Thyroid gland (tissue), 4 donors: ENCODE measurements around the gene MID1.

ENCODE experiments used
- POLR2A ChIP-seq, 2 donors: fragments of 450-650 bp; IDR thresholded peaks; one replicate each; pipeline ENCODE4 v1.6.1; 2017; ENCODE audit warnings: antibody characterized with exemption in 2 of 2, mild to moderate bottlenecking in 2 of 2, moderate library complexity in 1 of 2
- TF ChIP-seq, protein P1 (sequence below), 6 experiments: fragments of 200-600 bp in 3 of 6; fragments of 450-650 bp in 3 of 6; sonication (generic) in 3 of 6; IDR thresholded peaks; one replicate each; pipeline ENCODE4 v1.5.1; 2016 to 2019; ENCODE audit warnings: antibody characterized with exemption in 6 of 6, mild to moderate bottlenecking in 2 of 6, inconsistent platforms in 1 of 6, moderate library complexity in 1 of 6

DNA sequence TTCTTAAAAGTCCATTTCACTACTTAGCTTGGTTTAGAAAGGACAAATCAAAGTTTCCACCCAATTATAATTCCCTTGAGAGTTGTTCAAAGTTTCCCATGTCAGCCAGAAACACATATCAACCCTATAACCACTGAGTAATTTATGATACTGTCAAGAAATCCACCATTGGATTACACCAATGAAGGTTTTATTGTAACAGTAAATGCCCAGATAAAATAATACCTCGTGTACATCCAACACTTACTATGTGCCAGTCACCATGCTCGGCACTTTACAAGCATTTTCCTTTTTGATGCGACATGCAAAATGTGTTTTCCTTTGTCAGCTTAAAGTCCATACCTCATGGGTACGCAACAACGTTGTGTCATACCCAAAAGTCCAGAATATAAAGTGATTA is 64.0 kb downstream of the MID1 start:
- TF ChIP-seq POLR2A (IDR thresholded peaks at IDR 0.05): no peak
- TF ChIP-seq, protein P1, sequence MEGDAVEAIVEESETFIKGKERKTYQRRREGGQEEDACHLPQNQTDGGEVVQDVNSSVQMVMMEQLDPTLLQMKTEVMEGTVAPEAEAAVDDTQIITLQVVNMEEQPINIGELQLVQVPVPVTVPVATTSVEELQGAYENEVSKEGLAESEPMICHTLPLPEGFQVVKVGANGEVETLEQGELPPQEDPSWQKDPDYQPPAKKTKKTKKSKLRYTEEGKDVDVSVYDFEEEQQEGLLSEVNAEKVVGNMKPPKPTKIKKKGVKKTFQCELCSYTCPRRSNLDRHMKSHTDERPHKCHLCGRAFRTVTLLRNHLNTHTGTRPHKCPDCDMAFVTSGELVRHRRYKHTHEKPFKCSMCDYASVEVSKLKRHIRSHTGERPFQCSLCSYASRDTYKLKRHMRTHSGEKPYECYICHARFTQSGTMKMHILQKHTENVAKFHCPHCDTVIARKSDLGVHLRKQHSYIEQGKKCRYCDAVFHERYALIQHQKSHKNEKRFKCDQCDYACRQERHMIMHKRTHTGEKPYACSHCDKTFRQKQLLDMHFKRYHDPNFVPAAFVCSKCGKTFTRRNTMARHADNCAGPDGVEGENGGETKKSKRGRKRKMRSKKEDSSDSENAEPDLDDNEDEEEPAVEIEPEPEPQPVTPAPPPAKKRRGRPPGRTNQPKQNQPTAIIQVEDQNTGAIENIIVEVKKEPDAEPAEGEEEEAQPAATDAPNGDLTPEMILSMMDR (IDR thresholded peaks at IDR 0.05): no peak
